A673 (cell line): ENCODE data around the gene RABGEF1. TPM values are rescaled to one million over a fixed set of nuclear protein-coding genes. Genes with fewer than 3 reads are reported as not detected.
"Not testable (repeated sequence)": the region's sequence is repeated elsewhere in the genome, so short reads cannot be mapped to it uniquely, and the experiment has no call there.

ENCODE experiments used
- BruUV-seq: library from RNA; stranded (reverse); fragments of 400-500 nt; replicated peaks from 2 replicates; lab custom pipeline; 2021; lab: Mats Ljungman, UMichigan
- CTCF ChIA-PET: fragments of 300-600 bp; sonication (Branson Sonifier 250); formaldehyde crosslinking; loops from one replicate; lab custom pipeline; 2022; ENCODE audit warnings: antibody characterized with exemption; lab: Charles Lee
- POLR2A ChIA-PET: fragments of 300-600 bp; sonication (Branson Sonifier 250); formaldehyde crosslinking; loops from one replicate; lab custom pipeline; 2022; ENCODE audit warnings: antibody characterized with exemption; ENCODE audit not compliant: low non-redundant PET; lab: Charles Lee
- DNase-seq: peaks from one replicate; pipeline ENCODE4 v3.0.0-alpha.2; 2015; ENCODE audit warnings: low spot score
- H3K27ac ChIP-seq: fragments of 200-600 bp; sonication (generic); 2 replicates; pipeline ENCODE4 v1.5.1; 2016; ENCODE audit warnings: mixed run types, low read depth, mild to moderate bottlenecking, mixed read lengths, antibody characterized with exemption, low read length; ENCODE audit not compliant: poor library complexity, severe bottlenecking
- H3K27me3 ChIP-seq: fragments of 200-600 bp; sonication (generic); replicated peaks from 2 replicates; pipeline ENCODE4 v1.6.1; 2017; ENCODE audit warnings: mixed run types, low read depth, mild to moderate bottlenecking, mixed read lengths, antibody characterized with exemption, low read length; ENCODE audit not compliant: insufficient read depth, poor library complexity
- H3K36me3 ChIP-seq: fragments of 200-600 bp; sonication (generic); 2 replicates; pipeline ENCODE4 v1.6.1; 2016; ENCODE audit warnings: mixed run types, mild to moderate bottlenecking, mixed read lengths, antibody characterized with exemption, low read length; ENCODE audit not compliant: insufficient read depth, poor library complexity, severe bottlenecking
- H3K4me1 ChIP-seq: fragments of 200-600 bp; sonication (generic); 2 replicates; pipeline ENCODE4 v1.6.1; 2017; ENCODE audit warnings: mixed run types, mild to moderate bottlenecking, mixed read lengths, antibody characterized with exemption, low read length; ENCODE audit not compliant: insufficient read depth, poor library complexity, severe bottlenecking
- H3K4me3 ChIP-seq: fragments of 200-600 bp; sonication (generic); 2 replicates; pipeline ENCODE4 v1.5.1; 2016; ENCODE audit warnings: low read depth, mixed run types, mild to moderate bottlenecking, mixed read lengths, low read length; ENCODE audit not compliant: poor library complexity, severe bottlenecking
- H3K9me3 ChIP-seq: fragments of 200-600 bp; sonication (generic); 2 replicates; pipeline ENCODE4 v1.6.1; 2016; ENCODE audit warnings: mixed run types, low read depth, mild to moderate bottlenecking, mixed read lengths, antibody characterized with exemption, low read length; ENCODE audit not compliant: poor library complexity, severe bottlenecking
- CTCF ChIP-seq: fragments of 300-800, 200-600 bp; sonication (generic); conservative IDR thresholded peaks from 2 replicates; pipeline ENCODE4 v1.5.1; 2017; ENCODE audit warnings: low read depth, mild to moderate bottlenecking, antibody characterized with exemption, low read length, moderate library complexity, mixed read lengths
- EZH2 ChIP-seq: fragments of 200-600 bp; sonication (generic); IDR thresholded peaks from 2 replicates; pipeline ENCODE4 v1.6.1; 2017; ENCODE audit warnings: borderline replicate concordance, low read depth, mild to moderate bottlenecking, mixed read lengths, antibody characterized with exemption, low read length; ENCODE audit not compliant: poor library complexity, severe bottlenecking
- intact Hi-C: fragments of 100-400 bp; cut with micrococcal nuclease; formaldehyde crosslinking; loops from one replicate; pipeline ENCODE4 v1.10.0; 2022; ENCODE audit not compliant: unreplicated experiment
- total RNA-seq: library from RNA; stranded (reverse); gene quantifications from 2 replicates; pipeline ENCODE4 v1.2.3, GENCODE V29; 2021

Gene RABGEF1
- total RNA-seq, 1 experiment from 2014 or later, result 20.0 TPM

DNA sequence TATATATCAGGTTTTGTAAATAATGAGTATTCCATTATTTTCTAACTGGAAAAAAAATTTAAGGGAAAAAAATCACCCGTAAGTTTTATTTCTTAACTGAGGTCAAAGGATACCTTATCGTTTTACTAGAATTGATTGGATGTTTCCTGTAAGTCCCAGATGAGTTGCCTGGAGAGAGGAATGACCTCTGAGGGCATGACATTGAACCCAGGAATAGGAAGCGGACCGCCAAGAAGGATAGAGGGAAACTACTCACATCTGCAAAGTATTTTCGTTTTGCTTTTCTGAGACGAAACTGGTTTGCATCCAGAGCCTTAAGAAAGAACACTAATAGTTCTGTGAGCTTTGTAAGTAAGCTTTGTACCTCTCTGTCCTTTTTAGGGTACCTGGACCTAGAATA, 17.4 kb downstream of the RABGEF1 start:
- POLR2A ChIA-PET, result no interaction called here
- intact Hi-C loops, result no loop called here

DNA sequence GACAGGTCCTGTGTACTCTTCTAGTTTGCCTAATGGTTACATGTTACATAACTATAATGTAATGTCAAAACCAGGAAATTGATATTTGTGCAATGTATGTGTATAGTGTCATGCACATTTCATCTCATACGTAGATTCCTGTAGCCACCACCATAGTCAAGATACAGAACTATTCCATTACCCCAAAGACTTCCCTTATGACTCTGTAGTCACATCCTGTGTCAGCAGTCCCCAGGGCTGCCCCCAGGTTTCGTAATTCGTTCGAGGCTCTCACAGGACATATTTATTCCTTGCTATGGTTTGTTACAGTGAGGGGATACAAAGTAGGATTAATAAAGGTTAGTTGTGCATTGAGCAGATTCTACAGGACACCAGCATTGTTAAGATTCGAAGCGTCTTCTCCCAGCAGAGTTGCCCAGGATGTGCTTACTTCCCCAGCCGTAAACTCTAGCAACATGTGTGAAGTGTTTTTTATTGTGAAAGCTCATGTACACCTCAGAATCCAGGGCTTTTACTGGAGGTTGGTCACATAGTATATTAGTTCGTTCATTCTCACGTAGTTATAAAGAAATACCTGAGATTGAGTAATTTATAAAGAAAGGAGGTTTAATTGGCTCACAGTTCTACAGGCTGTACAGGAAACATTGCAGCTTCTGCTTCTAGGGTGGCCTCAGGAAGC, 18.6 kb downstream of the RABGEF1 start:
- no peaks in the 10 kb centered on the region for H3K9me3 ChIP-seq
- ChIA-PET CTCF (no interaction called here), POLR2A (no interaction called here)
- BruUV-seq, result no TSS peak
- no peak overlapping the region for H3K27ac ChIP-seq
- no peaks in the 10 kb centered on the region for H3K4me1 ChIP-seq
- H3K36me3 ChIP-seq, result no peaks in the 10 kb centered on the region
- TF ChIP-seq CTCF, result no peak
- no peak for TF ChIP-seq EZH2
- intact Hi-C loops, result no loop called here
- H3K4me3 ChIP-seq, result no peak overlapping the region
- H3K27me3 ChIP-seq, result no peaks in the 10 kb centered on the region
- no peak for DNase-seq

More for the DNA sequence above, 17.4 kb downstream of the RABGEF1 start:
- Histone ChIP-seq H3K27ac (no peak overlapping the region), H3K4me3 (no peak overlapping the region), H3K9me3 (no peaks in the 10 kb centered on the region), H3K36me3 (no peaks in the 10 kb centered on the region), H3K27me3 (no peaks in the 10 kb centered on the region), H3K4me1 (no peaks in the 10 kb centered on the region)
- no peak for DNase-seq
- BruUV-seq, result no TSS peak
- CTCF ChIA-PET, result no interaction called here
- TF ChIP-seq EZH2 (no peak), CTCF (no peak)

GRCh38 chr7:66763183-66763582, 22.6 kb downstream of the RABGEF1 start:
- H3K9me3 ChIP-seq, H3K4me1 ChIP-seq, intact Hi-C loops, H3K27ac ChIP-seq, H3K4me3 ChIP-seq, POLR2A ChIA-PET, H3K36me3 ChIP-seq, DNase-seq, CTCF ChIA-PET, BruUV-seq, H3K27me3 ChIP-seq: not testable (repeated sequence)

DNA sequence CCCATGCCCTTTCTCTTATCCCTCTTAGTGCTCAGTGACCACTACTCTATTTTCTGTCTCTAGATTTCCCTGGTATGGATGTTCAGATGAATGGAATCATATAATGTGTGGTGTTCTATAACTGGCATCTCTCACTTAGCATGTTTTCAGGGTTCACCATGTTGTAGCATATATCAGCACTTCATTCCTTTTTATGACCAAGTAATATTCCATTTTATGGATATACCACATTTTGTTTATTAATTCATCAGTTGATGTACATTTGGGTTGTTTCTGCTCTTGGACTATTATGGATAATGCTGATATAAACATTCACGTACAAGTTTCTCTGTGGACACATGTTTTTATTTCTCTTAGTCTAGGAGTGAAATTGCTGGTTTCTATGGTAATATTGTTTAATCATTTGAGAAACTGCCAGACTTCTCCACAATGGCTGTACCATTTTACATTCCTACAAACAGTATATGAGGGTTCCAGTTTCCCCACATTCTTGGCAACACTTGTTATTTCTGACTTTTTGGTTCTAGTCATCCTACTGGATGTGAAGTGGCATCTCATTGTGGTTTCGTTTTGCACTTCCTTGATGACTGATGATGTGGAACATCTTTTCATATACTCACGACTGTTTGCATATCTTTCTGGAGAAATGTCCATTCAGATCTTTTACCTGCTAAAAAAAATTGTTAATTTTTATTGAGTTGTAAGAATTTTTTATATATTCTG, 23.3 kb downstream of the RABGEF1 start:
- H3K27ac ChIP-seq, H3K4me3 ChIP-seq, intact Hi-C loops, H3K36me3 ChIP-seq, H3K4me1 ChIP-seq, POLR2A ChIA-PET, DNase-seq, H3K27me3 ChIP-seq, BruUV-seq, CTCF ChIA-PET, H3K9me3 ChIP-seq: not testable (repeated sequence)

- DNase-seq, CTCF ChIA-PET, H3K4me3 ChIP-seq, H3K4me1 ChIP-seq, BruUV-seq, H3K9me3 ChIP-seq, intact Hi-C loops, H3K27me3 ChIP-seq, H3K36me3 ChIP-seq, H3K27ac ChIP-seq, POLR2A ChIA-PET: not testable (repeated sequence)
Measured at GRCh38 chr7:66764905-66765304, 24.4 kb downstream of the RABGEF1 start.
